ENCODE data around the gene CENPE.

DNA sequence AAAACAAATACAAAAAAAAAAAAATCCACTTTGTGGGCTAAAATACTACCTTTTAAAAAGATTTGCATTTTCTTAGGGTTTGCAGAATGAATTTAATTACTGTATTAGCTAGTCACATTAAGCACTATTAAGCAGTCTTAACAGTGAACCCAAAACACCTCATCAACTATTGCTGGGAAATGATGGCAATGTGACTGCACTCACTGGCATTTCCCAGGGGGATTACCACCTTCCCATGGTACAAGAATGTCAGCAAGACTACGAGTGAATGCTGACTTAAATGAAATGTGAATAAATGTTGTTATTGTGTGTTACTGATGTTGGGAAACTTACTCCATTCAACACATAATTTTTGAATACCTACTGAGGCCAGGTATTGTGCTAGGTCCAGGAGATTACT, 111.6 kb downstream of the CENPE start:
- TF ChIP-seq, protein P1, sequence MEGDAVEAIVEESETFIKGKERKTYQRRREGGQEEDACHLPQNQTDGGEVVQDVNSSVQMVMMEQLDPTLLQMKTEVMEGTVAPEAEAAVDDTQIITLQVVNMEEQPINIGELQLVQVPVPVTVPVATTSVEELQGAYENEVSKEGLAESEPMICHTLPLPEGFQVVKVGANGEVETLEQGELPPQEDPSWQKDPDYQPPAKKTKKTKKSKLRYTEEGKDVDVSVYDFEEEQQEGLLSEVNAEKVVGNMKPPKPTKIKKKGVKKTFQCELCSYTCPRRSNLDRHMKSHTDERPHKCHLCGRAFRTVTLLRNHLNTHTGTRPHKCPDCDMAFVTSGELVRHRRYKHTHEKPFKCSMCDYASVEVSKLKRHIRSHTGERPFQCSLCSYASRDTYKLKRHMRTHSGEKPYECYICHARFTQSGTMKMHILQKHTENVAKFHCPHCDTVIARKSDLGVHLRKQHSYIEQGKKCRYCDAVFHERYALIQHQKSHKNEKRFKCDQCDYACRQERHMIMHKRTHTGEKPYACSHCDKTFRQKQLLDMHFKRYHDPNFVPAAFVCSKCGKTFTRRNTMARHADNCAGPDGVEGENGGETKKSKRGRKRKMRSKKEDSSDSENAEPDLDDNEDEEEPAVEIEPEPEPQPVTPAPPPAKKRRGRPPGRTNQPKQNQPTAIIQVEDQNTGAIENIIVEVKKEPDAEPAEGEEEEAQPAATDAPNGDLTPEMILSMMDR (conservative IDR thresholded peaks at IDR 0.05; ENCODE audit: low read length) = no peak
- no peak for TF ChIP-seq EZH2phosphoT487 (IDR thresholded peaks at IDR 0.05; ENCODE audit: borderline replicate concordance, low read depth, low read length)

All from OCI-LY7 (cell line).